B cell (primary cell): ENCODE results near the gene GPBP1L1. TPM values are rescaled to one million over a fixed set of nuclear protein-coding genes. Genes with fewer than 3 reads are reported as not detected.

Source experiments
- ATAC-seq: fragments of 200-7000 bp; cut with Tn5 transposase; one replicate; pipeline ENCODE4 v1.10.0; 2021; ENCODE audit warnings: low read depth, mild to moderate bottlenecking, moderate number of reproducible peaks, moderate library complexity
- CTCF ChIA-PET: fragments of 350-600 bp; sonication (Branson Sonifier 250); formaldehyde crosslinking; loops from one replicate; lab custom pipeline; 2021; ENCODE audit warnings: antibody characterized with exemption, inconsistent platforms; lab: Charles Lee
- POLR2A ChIA-PET: fragments of 350-600 bp; sonication (Branson Sonifier 250); formaldehyde crosslinking; loops from one replicate; lab custom pipeline; 2021; ENCODE audit warnings: antibody characterized with exemption; lab: Charles Lee
- DNase-seq: peaks from one replicate; pipeline ENCODE4 v3.0.0; 2013
- H2AFZ ChIP-seq: 2 replicates; pipeline ENCODE4 v1.6.1; 2012; ENCODE audit warnings: mild to moderate bottlenecking, low read depth, low read length; ENCODE audit not compliant: insufficient read depth, poor library complexity, severe bottlenecking
- H3K27ac ChIP-seq, 2 donors: 1 replicate in 1 of 2; 2 replicates in 1 of 2; pipeline ENCODE4 v1.5.1; 2012 to 2013; ENCODE audit warnings: low read length in 2 of 2, mild to moderate bottlenecking in 2 of 2, moderate library complexity in 1 of 2
- H3K27me3 ChIP-seq, 4 experiments: fragments of 200-600 bp in 1 of 4; sonication (generic) in 1 of 4; replicated peaks in 1 of 4; 1 replicate in 2 of 4; 2 replicates in 2 of 4; pipeline versions ENCODE4 v1.6.1 to v1.7.0; 2013 to 2016; ENCODE audit warnings: low read length in 3 of 4, mild to moderate bottlenecking in 2 of 4, mixed read lengths in 1 of 4, moderate library complexity in 1 of 4; ENCODE audit not compliant: insufficient read depth in 4 of 4, control insufficient read depth in 3 of 4; ENCODE audit errors: control extremely low read depth in 1 of 4
- H3K36me3 ChIP-seq, 2 experiments: replicated peaks in 1 of 2; 1 replicate in 1 of 2; 2 replicates in 1 of 2; pipeline versions ENCODE4 v1.6.1 to v1.7.1; 2013; ENCODE audit warnings: low read length in 1 of 2; ENCODE audit not compliant: insufficient read depth in 2 of 2, control insufficient read depth in 1 of 2; ENCODE audit errors: control extremely low read depth in 1 of 2, extremely low read depth in 1 of 2
- H3K4me1 ChIP-seq, 2 donors: fragments of 200-600 bp in 1 of 2; sonication (generic) in 1 of 2; 1 replicate in 1 of 2; 2 replicates in 1 of 2; pipeline versions ENCODE4 v1.5.1 to v1.6.1; 2013 to 2017; ENCODE audit warnings: low read length in 2 of 2; ENCODE audit not compliant: control insufficient read depth in 2 of 2, insufficient read depth in 2 of 2
- H3K4me2 ChIP-seq: replicated peaks from 2 replicates; pipeline ENCODE3; 2012; ENCODE audit warnings: mild to moderate bottlenecking, low read depth, low read length; ENCODE audit not compliant: poor library complexity, severe bottlenecking
- H3K4me3 ChIP-seq, 5 experiments: fragments of 200-600 bp in 1 of 5; sonication (generic) in 1 of 5; 1 replicate in 3 of 5; 2 replicates in 2 of 5; pipeline versions ENCODE4 v1.5.1 to v1.7.0; 2011 to 2016; ENCODE audit warnings: low read length in 4 of 5, mild to moderate bottlenecking in 4 of 5, low read depth in 2 of 5, control low read depth in 1 of 5, moderate library complexity in 1 of 5; ENCODE audit not compliant: insufficient read depth in 1 of 5; ENCODE audit errors: control extremely low read depth in 1 of 5, extremely low read depth in 1 of 5
- H3K79me2 ChIP-seq: fragments of 200-600 bp; sonication (generic); one replicate; pipeline ENCODE4 v1.6.0; 2016; ENCODE audit warnings: low read length; ENCODE audit not compliant: control insufficient read depth, insufficient read depth
- H3K9ac ChIP-seq: fragments of 200-600 bp; sonication (generic); 2 replicates; pipeline ENCODE4 v1.6.1; 2017; ENCODE audit warnings: mild to moderate bottlenecking, low read length, moderate library complexity
- H3K9me3 ChIP-seq, 3 donors: one replicate each; pipeline versions ENCODE4 v1.6.1 to v1.7.1; 2013; ENCODE audit warnings: low read length in 2 of 3; ENCODE audit not compliant: control insufficient read depth in 2 of 3, insufficient read depth in 1 of 3; ENCODE audit errors: control extremely low read depth in 1 of 3
- H4K20me1 ChIP-seq: 2 replicates; pipeline ENCODE4 v1.6.0; 2012; ENCODE audit warnings: mild to moderate bottlenecking, low read length; ENCODE audit not compliant: insufficient read depth, control insufficient read depth, poor library complexity, severe bottlenecking
- H3K27ac Mint-ChIP-seq: one replicate; pipeline ENCODE4 v1.8.0; 2021; ENCODE audit warnings: mixed read lengths
- H3K27me3 Mint-ChIP-seq: one replicate; pipeline ENCODE4 v1.8.0; 2021; ENCODE audit warnings: mixed read lengths
- H3K4me1 Mint-ChIP-seq: one replicate; pipeline ENCODE4 v1.8.0; 2021; ENCODE audit warnings: mixed read lengths
- H3K4me3 Mint-ChIP-seq: one replicate; pipeline ENCODE4 v1.8.0; 2021; ENCODE audit warnings: mixed read lengths
- H3K9me3 Mint-ChIP-seq: one replicate; pipeline ENCODE4 v1.8.0; 2022; ENCODE audit warnings: mixed read lengths; ENCODE audit not compliant: insufficient read depth
- EZH2 ChIP-seq: IDR thresholded peaks from 2 replicates; pipeline ENCODE4 v1.6.1; 2012; ENCODE audit warnings: borderline replicate concordance, low read depth, mild to moderate bottlenecking, moderate library complexity, low read length; ENCODE audit not compliant: insufficient read depth, poor library complexity, severe bottlenecking
- WGBS: methylation state at CpG from one replicate; pipeline ENCODE4 v1.1.5; 2013; ENCODE audit warnings: missing lambda C conversion rate; ENCODE audit not compliant: insufficient coverage; 5-methylcytosine and 5-hydroxymethylcytosine counted together
- intact Hi-C: fragments of 100-400 bp; cut with micrococcal nuclease; formaldehyde crosslinking; loops from one replicate; pipeline ENCODE4 v1.10.0; 2022
- polyA plus RNA-seq: library from polyadenylated mRNA; depleted of rRNA; stranded (reverse); fragments of >200 nt; gene quantifications from 2 replicates; pipeline ENCODE4 v1.2.3, GENCODE V29; 2012
- total RNA-seq, 2 donors: library from RNA; stranded (reverse); fragments of 120-200 nt in 1 of 2; gene quantifications; 1 replicate in 1 of 2; 2 replicates in 1 of 2; pipeline versions ENCODE4 v1.2.3 to v1.2.4, GENCODE V29; 2013 to 2022
- TF ChIP-seq, protein P1 (sequence below): fragments of 200-600 bp; IDR thresholded peaks from one replicate; pipeline ENCODE4 v1.8.0; 2022; ENCODE audit warnings: antibody characterized with exemption, mild to moderate bottlenecking

GPBP1L1 gene
- total and polyA plus RNA-seq, 2 donors (not counting 1 experiment from before 2014, with no cell fraction given) = 75.5 to 137 TPM

DNA sequence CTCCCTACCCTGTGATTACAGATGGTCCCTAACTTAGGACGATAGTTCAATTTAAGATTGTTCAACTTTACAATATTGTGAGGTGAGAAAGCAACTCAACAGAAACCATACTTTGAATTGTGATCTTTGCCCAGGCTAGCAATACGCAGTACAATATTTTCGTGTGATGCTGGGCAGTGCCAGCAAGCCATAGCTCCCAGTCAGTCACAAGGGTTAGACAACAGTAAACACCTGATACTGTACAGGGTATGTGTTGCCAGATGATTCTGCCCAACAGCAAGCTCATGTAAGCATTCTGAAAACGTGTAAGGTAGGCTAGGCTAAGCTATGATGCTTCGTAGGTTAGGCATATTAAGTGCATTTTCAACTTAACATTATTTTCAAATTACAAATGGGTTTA, 11.9 kb downstream of the GPBP1L1 start:
- peaks cover 0 to 6% of the 10 kb centered on the region in 2 experiments for H3K36me3 ChIP-seq
- no peaks in the 10 kb centered on the region for H3K9me3 ChIP-seq
- 89% methylated on average over 3 of the region's 5 CpGs for WGBS
- peaks cover 63% of the 10 kb centered on the region for H3K4me1 Mint-ChIP-seq
- peaks cover 5 to 23% of the 10 kb centered on the region in 2 donors for H3K4me1 ChIP-seq
- H3K79me2 ChIP-seq = peaks cover 99% of the 10 kb centered on the region
- ChIA-PET POLR2A (no interaction called here), CTCF (no interaction called here)
- no peak for DNase-seq
- no peak overlapping the region for H3K9ac ChIP-seq
- H4K20me1 ChIP-seq = peaks cover 84% of the 10 kb centered on the region
- no peak for ATAC-seq
- no peaks in the 10 kb centered on the region for H3K27me3 ChIP-seq
- H3K27ac ChIP-seq = no peak overlapping the region
- TF ChIP-seq EZH2 = no peak
- TF ChIP-seq, protein P1, sequence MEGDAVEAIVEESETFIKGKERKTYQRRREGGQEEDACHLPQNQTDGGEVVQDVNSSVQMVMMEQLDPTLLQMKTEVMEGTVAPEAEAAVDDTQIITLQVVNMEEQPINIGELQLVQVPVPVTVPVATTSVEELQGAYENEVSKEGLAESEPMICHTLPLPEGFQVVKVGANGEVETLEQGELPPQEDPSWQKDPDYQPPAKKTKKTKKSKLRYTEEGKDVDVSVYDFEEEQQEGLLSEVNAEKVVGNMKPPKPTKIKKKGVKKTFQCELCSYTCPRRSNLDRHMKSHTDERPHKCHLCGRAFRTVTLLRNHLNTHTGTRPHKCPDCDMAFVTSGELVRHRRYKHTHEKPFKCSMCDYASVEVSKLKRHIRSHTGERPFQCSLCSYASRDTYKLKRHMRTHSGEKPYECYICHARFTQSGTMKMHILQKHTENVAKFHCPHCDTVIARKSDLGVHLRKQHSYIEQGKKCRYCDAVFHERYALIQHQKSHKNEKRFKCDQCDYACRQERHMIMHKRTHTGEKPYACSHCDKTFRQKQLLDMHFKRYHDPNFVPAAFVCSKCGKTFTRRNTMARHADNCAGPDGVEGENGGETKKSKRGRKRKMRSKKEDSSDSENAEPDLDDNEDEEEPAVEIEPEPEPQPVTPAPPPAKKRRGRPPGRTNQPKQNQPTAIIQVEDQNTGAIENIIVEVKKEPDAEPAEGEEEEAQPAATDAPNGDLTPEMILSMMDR = no peak
- H2AFZ ChIP-seq = no peak overlapping the region
- no peaks in the 10 kb centered on the region for H3K27me3 Mint-ChIP-seq
- H3K4me3 ChIP-seq = no peak overlapping the region
- H3K9me3 Mint-ChIP-seq = no peaks in the 10 kb centered on the region
- H3K27ac Mint-ChIP-seq = no peak overlapping the region
- intact Hi-C loops = no loop called here
- H3K4me3 Mint-ChIP-seq = no peak overlapping the region
- no peak overlapping the region for H3K4me2 ChIP-seq

GRCh38 chr1:45673956-45674355, 12.4 kb downstream of the GPBP1L1 start:
- H3K9me3 Mint-ChIP-seq = no peaks in the 10 kb centered on the region
- H3K4me3 ChIP-seq = no peak overlapping the region
- H3K4me1 ChIP-seq = peaks cover under 1 to 21% of the 10 kb centered on the region in 2 donors
- H3K4me2 ChIP-seq = no peak overlapping the region
- H3K27me3 Mint-ChIP-seq = no peaks in the 10 kb centered on the region
- ATAC-seq (no peak), DNase-seq (no peak)
- H3K27ac Mint-ChIP-seq = no peak overlapping the region
- no peaks in the 10 kb centered on the region for H3K27me3 ChIP-seq
- POLR2A ChIA-PET = no interaction called here
- peaks cover 99% of the 10 kb centered on the region for H3K79me2 ChIP-seq
- WGBS = 100% methylated on average over 4 of the region's 4 CpGs
- H3K4me3 Mint-ChIP-seq = no peak overlapping the region
- no peak overlapping the region for H2AFZ ChIP-seq
- peaks cover 84% of the 10 kb centered on the region for H4K20me1 ChIP-seq
- no peaks in the 10 kb centered on the region for H3K9me3 ChIP-seq
- H3K9ac ChIP-seq = no peak overlapping the region
- no peak overlapping the region for H3K27ac ChIP-seq
- CTCF ChIA-PET = no interaction called here
- peaks cover 62% of the 10 kb centered on the region for H3K4me1 Mint-ChIP-seq
- TF ChIP-seq EZH2 = no peak
- TF ChIP-seq, protein P1 = no peak
- intact Hi-C loops = no loop called here
- H3K36me3 ChIP-seq = peaks cover 0 to 6% of the 10 kb centered on the region in 2 experiments
